ENCODE measurements around the gene ABLIM3.

GRCh38 chr5:149235841-149236240 lies 94.5 kb downstream of the ABLIM3 start:
- no peak for TF ChIP-seq YY1 (IDR thresholded peaks at IDR 0.05; ENCODE audit: low read depth, low read length)
- no peak for TF ChIP-seq CEBPB (IDR thresholded peaks at IDR 0.05; ENCODE audit: low read depth, low read length)
- no peak for TF ChIP-seq HDAC2 (IDR thresholded peaks at IDR 0.05; ENCODE audit: borderline replicate concordance in 1 of 2, low read depth in 2 of 2, low read length in 2 of 2)
- TF ChIP-seq CTCF (IDR thresholded peaks at IDR 0.05; ENCODE audit: control extremely low read depth in 1 of 3, insufficient read depth in 1 of 3, low read depth in 1 of 3, low read length in 3 of 3): no peak
- no peak for TF ChIP-seq TAF1 (IDR thresholded peaks at IDR 0.05; ENCODE audit: low read depth, low read length)
- no peak for TF ChIP-seq CHD2 (IDR thresholded peaks at IDR 0.05; ENCODE audit: low read length)
- no peak for TF ChIP-seq SIX5 (IDR thresholded peaks at IDR 0.05; ENCODE audit: low read depth, low read length)
- TF ChIP-seq POLR2A (IDR thresholded peaks at IDR 0.05; ENCODE audit: control extremely low read depth in 1 of 2, low read depth in 2 of 2, low read length in 2 of 2): no peak
- TF ChIP-seq CBX5 (IDR thresholded peaks at IDR 0.05; ENCODE audit: low read depth, low read length): no peak
